Neural cell (in vitro differentiated cells): Measurements from ENCODE around the gene EVPLL. TPM values are rescaled to one million over a fixed set of nuclear protein-coding genes. Genes with fewer than 3 reads are reported as not detected.

Experiments used
- H2AFZ ChIP-seq: fragments of 200-600, 300-800 bp; sonication (generic), shearing (Covaris generic); 2 replicates; pipeline ENCODE4 v1.6.0; 2014; ENCODE audit warnings: low read depth, mild to moderate bottlenecking, antibody characterized with exemption, low read length, moderate library complexity
- H3F3A ChIP-seq: fragments of 200-600 bp; shearing (Covaris generic); 2 replicates; pipeline ENCODE4 v1.6.1; 2016; ENCODE audit warnings: mild to moderate bottlenecking, moderate library complexity, mixed read lengths, antibody characterized with exemption, low read length; ENCODE audit not compliant: insufficient read depth, poor library complexity, severe bottlenecking
- H3K27ac ChIP-seq: fragments of 200-600, 300-800 bp; sonication (generic), shearing (Covaris generic); 2 replicates; pipeline ENCODE4 v1.5.1; 2014; ENCODE audit warnings: mild to moderate bottlenecking, low read length, moderate library complexity
- H3K27me3 ChIP-seq: fragments of 300-800, 200-600 bp; sonication (generic), shearing (Covaris generic); 2 replicates; pipeline ENCODE4 v1.6.0; 2014; ENCODE audit warnings: mild to moderate bottlenecking, low read depth, low read length, moderate library complexity; ENCODE audit not compliant: insufficient read depth
- H3K36me3 ChIP-seq: fragments of 300-800, 200-600 bp; sonication (generic), shearing (Covaris generic); 2 replicates; pipeline ENCODE4 v1.5.1; 2014; ENCODE audit warnings: mild to moderate bottlenecking, antibody characterized with exemption, low read length, moderate library complexity; ENCODE audit not compliant: insufficient read depth
- H3K4me2 ChIP-seq: fragments of 300-800, 200-600 bp; sonication (generic), shearing (Covaris generic); 2 replicates; pipeline ENCODE4 v1.6.0; 2014; ENCODE audit warnings: mild to moderate bottlenecking, low read length
- H3K4me3 ChIP-seq: fragments of 300-800, 200-600 bp; sonication (generic), shearing (Covaris generic); 2 replicates; pipeline ENCODE4 v1.5.1; 2014; ENCODE audit warnings: mild to moderate bottlenecking, low read length, moderate library complexity
- H3K79me2 ChIP-seq: fragments of 200-600 bp; shearing (Covaris generic); replicated peaks from 2 replicates; pipeline ENCODE4 v1.6.0; 2014; ENCODE audit warnings: mild to moderate bottlenecking, low read length, moderate library complexity; ENCODE audit not compliant: insufficient read depth
- H3K9ac ChIP-seq: fragments of 300-800, 200-600 bp; sonication (generic), shearing (Covaris generic); 2 replicates; pipeline ENCODE4 v1.6.1; 2016; ENCODE audit warnings: mild to moderate bottlenecking, low read length, mixed read lengths
- H3K9me2 ChIP-seq: fragments of 200-600 bp; shearing (Covaris generic); 2 replicates; pipeline ENCODE4 v1.6.1; 2016; ENCODE audit warnings: mild to moderate bottlenecking, low read length, mixed read lengths; ENCODE audit not compliant: insufficient read depth
- H3K9me3 ChIP-seq: fragments of 200-600, 300-800 bp; sonication (generic), shearing (Covaris generic); 2 replicates; pipeline ENCODE4 v1.6.1; 2016; ENCODE audit warnings: mild to moderate bottlenecking, mixed run types, low read length, moderate library complexity, mixed read lengths
- H4K20me1 ChIP-seq: fragments of 200-600 bp; shearing (Covaris generic); 2 replicates; pipeline ENCODE4 v1.6.1; 2016; ENCODE audit warnings: mild to moderate bottlenecking, mixed run types; ENCODE audit not compliant: insufficient read depth
- EP300 ChIP-seq: fragments of 450-650 bp; conservative IDR thresholded peaks from 2 replicates; pipeline ENCODE4 v1.6.1; 2014; ENCODE audit warnings: antibody characterized with exemption, mild to moderate bottlenecking, moderate library complexity; ENCODE audit not compliant: poor library complexity, severe bottlenecking
- EZH2 ChIP-seq: fragments of 200-600, 300-800 bp; shearing (Covaris generic), sonication (generic); IDR thresholded peaks from 2 replicates; pipeline ENCODE4 v1.6.1; 2014; ENCODE audit warnings: antibody characterized with exemption, low read length, borderline replicate concordance, mild to moderate bottlenecking; ENCODE audit not compliant: insufficient read depth, poor library complexity, severe bottlenecking
- MXI1 ChIP-seq: fragments of 450-650 bp; conservative IDR thresholded peaks from 2 replicates; pipeline ENCODE4 v1.6.1; 2014; ENCODE audit warnings: antibody characterized with exemption, mild to moderate bottlenecking; ENCODE audit not compliant: poor library complexity, severe bottlenecking
- POLR2AphosphoS5 ChIP-seq: IDR thresholded peaks from 2 replicates; pipeline ENCODE4 v1.6.1; 2012
- RAD21 ChIP-seq: fragments of 450-650 bp; conservative IDR thresholded peaks from 2 replicates; pipeline ENCODE4 v1.6.1; 2014; ENCODE audit warnings: antibody characterized with exemption, mild to moderate bottlenecking, moderate library complexity
- SMC3 ChIP-seq: fragments of 450-650 bp; conservative IDR thresholded peaks from 2 replicates; pipeline ENCODE4 v1.6.1; 2014; ENCODE audit warnings: antibody characterized with exemption, mild to moderate bottlenecking, moderate library complexity; ENCODE audit not compliant: poor library complexity
- TAF1 ChIP-seq: IDR thresholded peaks from 2 replicates; pipeline ENCODE4 v1.6.1; 2012; ENCODE audit warnings: low read depth
- polyA plus RNA-seq: library from polyadenylated mRNA; depleted of rRNA; stranded (reverse); fragments of >200 nt; gene quantifications from 2 replicates; pipeline ENCODE4 v1.2.3, GENCODE V29; 2014
- TF ChIP-seq, protein P1 (sequence below): fragments of 450-650 bp; IDR thresholded peaks from 2 replicates; pipeline ENCODE4 v1.5.1; 2014; ENCODE audit warnings: antibody characterized with exemption, mild to moderate bottlenecking, moderate library complexity; ENCODE audit not compliant: poor library complexity, severe bottlenecking
- TF ChIP-seq, protein P2 (sequence below): IDR thresholded peaks from 2 replicates; pipeline ENCODE4 v1.6.1; 2012; ENCODE audit warnings: borderline replicate concordance

EVPLL gene
- polyA plus RNA-seq, 1 donor from 2014 or later = not detected

DNA sequence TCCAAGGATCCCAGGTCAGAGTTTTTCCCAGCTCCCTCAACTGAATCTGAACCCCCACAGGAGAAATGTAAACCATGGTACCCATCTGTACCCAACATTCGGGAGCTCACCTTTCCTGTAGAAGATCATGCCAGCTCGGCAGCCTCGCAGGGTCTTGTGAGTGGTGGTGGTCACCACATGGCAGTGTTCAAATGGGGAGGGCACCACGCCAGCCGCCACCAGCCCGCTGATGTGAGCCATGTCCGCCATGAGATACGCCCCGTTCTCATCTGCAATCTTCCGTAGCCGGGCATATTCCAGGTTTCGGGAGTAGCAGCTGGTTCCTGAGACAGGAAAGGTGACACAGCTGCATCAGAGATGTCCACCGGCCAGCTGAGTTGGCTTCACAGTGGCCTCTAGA lies 37.6 kb upstream of the EVPLL start:
- no peak overlapping the region for H3K4me3 ChIP-seq
- H3K27ac ChIP-seq = no peak overlapping the region
- no peak overlapping the region for H3K9ac ChIP-seq
- no peaks in the 10 kb centered on the region for H3K79me2 ChIP-seq
- no peaks in the 10 kb centered on the region for H3K36me3 ChIP-seq
- no peaks in the 10 kb centered on the region for H3K9me2 ChIP-seq
- no peak overlapping the region for H3K4me2 ChIP-seq
- no peaks in the 10 kb centered on the region for H3K9me3 ChIP-seq
- no peaks in the 10 kb centered on the region for H4K20me1 ChIP-seq
- H2AFZ ChIP-seq = no peak overlapping the region
- no peaks in the 10 kb centered on the region for H3K27me3 ChIP-seq
- no peaks in the 10 kb centered on the region for H3F3A ChIP-seq
- no peak for TF ChIP-seq EP300
- TF ChIP-seq RAD21 = no peak
- no peak for TF ChIP-seq MXI1
- TF ChIP-seq, protein P1, sequence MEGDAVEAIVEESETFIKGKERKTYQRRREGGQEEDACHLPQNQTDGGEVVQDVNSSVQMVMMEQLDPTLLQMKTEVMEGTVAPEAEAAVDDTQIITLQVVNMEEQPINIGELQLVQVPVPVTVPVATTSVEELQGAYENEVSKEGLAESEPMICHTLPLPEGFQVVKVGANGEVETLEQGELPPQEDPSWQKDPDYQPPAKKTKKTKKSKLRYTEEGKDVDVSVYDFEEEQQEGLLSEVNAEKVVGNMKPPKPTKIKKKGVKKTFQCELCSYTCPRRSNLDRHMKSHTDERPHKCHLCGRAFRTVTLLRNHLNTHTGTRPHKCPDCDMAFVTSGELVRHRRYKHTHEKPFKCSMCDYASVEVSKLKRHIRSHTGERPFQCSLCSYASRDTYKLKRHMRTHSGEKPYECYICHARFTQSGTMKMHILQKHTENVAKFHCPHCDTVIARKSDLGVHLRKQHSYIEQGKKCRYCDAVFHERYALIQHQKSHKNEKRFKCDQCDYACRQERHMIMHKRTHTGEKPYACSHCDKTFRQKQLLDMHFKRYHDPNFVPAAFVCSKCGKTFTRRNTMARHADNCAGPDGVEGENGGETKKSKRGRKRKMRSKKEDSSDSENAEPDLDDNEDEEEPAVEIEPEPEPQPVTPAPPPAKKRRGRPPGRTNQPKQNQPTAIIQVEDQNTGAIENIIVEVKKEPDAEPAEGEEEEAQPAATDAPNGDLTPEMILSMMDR = no peak
- TF ChIP-seq SMC3 = no peak
- TF ChIP-seq, protein P2, sequence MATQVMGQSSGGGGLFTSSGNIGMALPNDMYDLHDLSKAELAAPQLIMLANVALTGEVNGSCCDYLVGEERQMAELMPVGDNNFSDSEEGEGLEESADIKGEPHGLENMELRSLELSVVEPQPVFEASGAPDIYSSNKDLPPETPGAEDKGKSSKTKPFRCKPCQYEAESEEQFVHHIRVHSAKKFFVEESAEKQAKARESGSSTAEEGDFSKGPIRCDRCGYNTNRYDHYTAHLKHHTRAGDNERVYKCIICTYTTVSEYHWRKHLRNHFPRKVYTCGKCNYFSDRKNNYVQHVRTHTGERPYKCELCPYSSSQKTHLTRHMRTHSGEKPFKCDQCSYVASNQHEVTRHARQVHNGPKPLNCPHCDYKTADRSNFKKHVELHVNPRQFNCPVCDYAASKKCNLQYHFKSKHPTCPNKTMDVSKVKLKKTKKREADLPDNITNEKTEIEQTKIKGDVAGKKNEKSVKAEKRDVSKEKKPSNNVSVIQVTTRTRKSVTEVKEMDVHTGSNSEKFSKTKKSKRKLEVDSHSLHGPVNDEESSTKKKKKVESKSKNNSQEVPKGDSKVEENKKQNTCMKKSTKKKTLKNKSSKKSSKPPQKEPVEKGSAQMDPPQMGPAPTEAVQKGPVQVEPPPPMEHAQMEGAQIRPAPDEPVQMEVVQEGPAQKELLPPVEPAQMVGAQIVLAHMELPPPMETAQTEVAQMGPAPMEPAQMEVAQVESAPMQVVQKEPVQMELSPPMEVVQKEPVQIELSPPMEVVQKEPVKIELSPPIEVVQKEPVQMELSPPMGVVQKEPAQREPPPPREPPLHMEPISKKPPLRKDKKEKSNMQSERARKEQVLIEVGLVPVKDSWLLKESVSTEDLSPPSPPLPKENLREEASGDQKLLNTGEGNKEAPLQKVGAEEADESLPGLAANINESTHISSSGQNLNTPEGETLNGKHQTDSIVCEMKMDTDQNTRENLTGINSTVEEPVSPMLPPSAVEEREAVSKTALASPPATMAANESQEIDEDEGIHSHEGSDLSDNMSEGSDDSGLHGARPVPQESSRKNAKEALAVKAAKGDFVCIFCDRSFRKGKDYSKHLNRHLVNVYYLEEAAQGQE = no peak
- TF ChIP-seq POLR2AphosphoS5 = no peak
- no peak for TF ChIP-seq TAF1
- no peak for TF ChIP-seq EZH2

DNA sequence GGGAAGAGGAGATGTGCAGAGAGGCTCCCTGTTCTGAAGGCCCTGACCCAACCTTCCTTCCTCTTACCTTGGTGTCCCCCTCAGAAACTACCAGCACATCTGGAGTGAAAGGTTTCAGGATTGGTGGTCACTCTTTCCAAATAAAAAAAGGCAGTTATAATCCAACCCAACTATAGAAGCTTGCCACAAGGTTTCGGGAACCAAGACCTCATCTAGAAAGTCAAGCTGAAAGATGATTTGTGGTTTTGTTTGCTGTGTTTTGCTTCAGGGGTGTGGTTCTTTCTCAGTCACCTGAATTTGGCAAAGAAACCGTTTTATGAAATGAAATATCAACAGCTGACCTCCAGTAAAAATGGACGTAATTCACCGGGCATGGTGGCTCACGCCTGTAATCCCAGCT lies 33.6 kb upstream of the EVPLL start:
- no peak overlapping the region for H2AFZ ChIP-seq
- H3K9ac ChIP-seq = no peak overlapping the region
- H3K9me3 ChIP-seq = no peaks in the 10 kb centered on the region
- H3K27ac ChIP-seq = no peak overlapping the region
- H3K36me3 ChIP-seq = no peaks in the 10 kb centered on the region
- H3F3A ChIP-seq = no peaks in the 10 kb centered on the region
- H3K79me2 ChIP-seq = no peaks in the 10 kb centered on the region
- no peak overlapping the region for H3K4me3 ChIP-seq
- H4K20me1 ChIP-seq = no peaks in the 10 kb centered on the region
- no peaks in the 10 kb centered on the region for H3K27me3 ChIP-seq
- H3K9me2 ChIP-seq = no peaks in the 10 kb centered on the region
- no peak overlapping the region for H3K4me2 ChIP-seq
- TF ChIP-seq SMC3 (no peak), POLR2AphosphoS5 (no peak), MXI1 (no peak), EP300 (no peak), EZH2 (no peak), TAF1 (no peak), RAD21 (no peak)
- TF ChIP-seq, protein P1 = no peak
- TF ChIP-seq, protein P2 = no peak
